A673 (cell line): ENCODE results near the gene KNCN. TPM values are rescaled to one million over a fixed set of nuclear protein-coding genes. Genes with fewer than 3 reads are reported as not detected.

Source experiments
- BruUV-seq: library from RNA; stranded (reverse); fragments of 400-500 nt; replicated peaks from 2 replicates; lab custom pipeline; 2021; lab: Mats Ljungman, UMichigan
- CTCF ChIA-PET: fragments of 300-600 bp; sonication (Branson Sonifier 250); formaldehyde crosslinking; loops from one replicate; lab custom pipeline; 2022; ENCODE audit warnings: antibody characterized with exemption; lab: Charles Lee
- POLR2A ChIA-PET: fragments of 300-600 bp; sonication (Branson Sonifier 250); formaldehyde crosslinking; loops from one replicate; lab custom pipeline; 2022; ENCODE audit warnings: antibody characterized with exemption; ENCODE audit not compliant: low non-redundant PET; lab: Charles Lee
- DNase-seq: peaks from one replicate; pipeline ENCODE4 v3.0.0-alpha.2; 2015; ENCODE audit warnings: low spot score
- H3K27ac ChIP-seq: fragments of 200-600 bp; sonication (generic); 2 replicates; pipeline ENCODE4 v1.5.1; 2016; ENCODE audit warnings: mixed run types, low read depth, mild to moderate bottlenecking, mixed read lengths, antibody characterized with exemption, low read length; ENCODE audit not compliant: poor library complexity, severe bottlenecking
- H3K27me3 ChIP-seq: fragments of 200-600 bp; sonication (generic); replicated peaks from 2 replicates; pipeline ENCODE4 v1.6.1; 2017; ENCODE audit warnings: mixed run types, low read depth, mild to moderate bottlenecking, mixed read lengths, antibody characterized with exemption, low read length; ENCODE audit not compliant: insufficient read depth, poor library complexity
- H3K36me3 ChIP-seq: fragments of 200-600 bp; sonication (generic); 2 replicates; pipeline ENCODE4 v1.6.1; 2016; ENCODE audit warnings: mixed run types, mild to moderate bottlenecking, mixed read lengths, antibody characterized with exemption, low read length; ENCODE audit not compliant: insufficient read depth, poor library complexity, severe bottlenecking
- H3K4me1 ChIP-seq: fragments of 200-600 bp; sonication (generic); 2 replicates; pipeline ENCODE4 v1.6.1; 2017; ENCODE audit warnings: mixed run types, mild to moderate bottlenecking, mixed read lengths, antibody characterized with exemption, low read length; ENCODE audit not compliant: insufficient read depth, poor library complexity, severe bottlenecking
- H3K4me3 ChIP-seq: fragments of 200-600 bp; sonication (generic); 2 replicates; pipeline ENCODE4 v1.5.1; 2016; ENCODE audit warnings: low read depth, mixed run types, mild to moderate bottlenecking, mixed read lengths, low read length; ENCODE audit not compliant: poor library complexity, severe bottlenecking
- H3K9me3 ChIP-seq: fragments of 200-600 bp; sonication (generic); 2 replicates; pipeline ENCODE4 v1.6.1; 2016; ENCODE audit warnings: mixed run types, low read depth, mild to moderate bottlenecking, mixed read lengths, antibody characterized with exemption, low read length; ENCODE audit not compliant: poor library complexity, severe bottlenecking
- CTCF ChIP-seq: fragments of 300-800, 200-600 bp; sonication (generic); conservative IDR thresholded peaks from 2 replicates; pipeline ENCODE4 v1.5.1; 2017; ENCODE audit warnings: low read depth, mild to moderate bottlenecking, antibody characterized with exemption, low read length, moderate library complexity, mixed read lengths
- EZH2 ChIP-seq: fragments of 200-600 bp; sonication (generic); IDR thresholded peaks from 2 replicates; pipeline ENCODE4 v1.6.1; 2017; ENCODE audit warnings: borderline replicate concordance, low read depth, mild to moderate bottlenecking, mixed read lengths, antibody characterized with exemption, low read length; ENCODE audit not compliant: poor library complexity, severe bottlenecking
- intact Hi-C: fragments of 100-400 bp; cut with micrococcal nuclease; formaldehyde crosslinking; loops from one replicate; pipeline ENCODE4 v1.10.0; 2022; ENCODE audit not compliant: unreplicated experiment
- total RNA-seq: library from RNA; stranded (reverse); gene quantifications from 2 replicates; pipeline ENCODE4 v1.2.3, GENCODE V29; 2021

KNCN gene
- total RNA-seq, 1 experiment from 2014 or later, result not detected

- TF ChIP-seq CTCF (peak; percentile 74), EZH2 (no peak)
- no peak overlapping the region for H3K4me3 ChIP-seq
- POLR2A ChIA-PET, result no interaction called here
- peak; percentile 80 for DNase-seq
- no peaks in the 10 kb centered on the region for H3K9me3 ChIP-seq
- no peaks in the 10 kb centered on the region for H3K4me1 ChIP-seq
- intact Hi-C loops, result loop anchor here (5.0 kb wide), 2 partner anchors 100 to 180 kb away; no protein-coding TSS in a partner anchor
- CTCF ChIA-PET, result interaction anchor here (0.9 to 1.1 kb wide), 4 partner anchors 18 to 105 kb away, joined by 3 to 4 read pairs (median 4); no protein-coding TSS in a partner anchor
- peaks cover 38% of the 10 kb centered on the region for H3K27me3 ChIP-seq
- H3K27ac ChIP-seq, result no peak overlapping the region
- no peaks in the 10 kb centered on the region for H3K36me3 ChIP-seq
- no TSS peak for BruUV-seq
Observed at GRCh38 chr1:46547481-46548383, 3.7 kb downstream of the KNCN start.

DNA sequence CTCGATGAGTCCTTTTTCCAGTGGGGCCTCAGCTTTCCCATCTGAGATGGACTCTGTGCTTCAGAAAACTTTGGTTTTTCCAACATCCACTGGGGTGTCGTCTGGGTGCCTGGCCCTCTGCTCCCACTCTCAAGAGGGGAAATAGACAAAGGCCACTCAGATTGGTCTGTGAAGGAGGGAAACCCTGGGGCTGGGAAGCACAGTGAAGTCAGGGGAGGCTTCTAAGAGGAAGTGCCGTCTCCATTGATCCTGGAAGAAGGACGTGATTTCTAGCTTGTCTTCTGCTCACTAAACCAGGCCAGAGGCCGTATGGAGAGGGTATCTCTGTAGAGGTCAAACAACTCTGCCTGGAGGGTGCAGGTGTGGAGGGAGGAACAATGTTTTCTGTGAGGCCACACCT lies 5.2 kb downstream of the KNCN start:
- TF ChIP-seq EZH2 (no peak), CTCF (no peak)
- Histone ChIP-seq H3K27ac (no peak overlapping the region), H3K27me3 (peaks cover 49% of the 10 kb centered on the region), H3K36me3 (no peaks in the 10 kb centered on the region), H3K4me3 (no peak overlapping the region), H3K4me1 (no peaks in the 10 kb centered on the region), H3K9me3 (no peaks in the 10 kb centered on the region)
- no peak for DNase-seq
- no TSS peak for BruUV-seq
- CTCF ChIA-PET, result no interaction called here
- intact Hi-C loops, result loop anchor here (5.0 kb wide), 2 partner anchors 99 to 181 kb away; no protein-coding TSS in a partner anchor
- POLR2A ChIA-PET, result no interaction called here

DNA sequence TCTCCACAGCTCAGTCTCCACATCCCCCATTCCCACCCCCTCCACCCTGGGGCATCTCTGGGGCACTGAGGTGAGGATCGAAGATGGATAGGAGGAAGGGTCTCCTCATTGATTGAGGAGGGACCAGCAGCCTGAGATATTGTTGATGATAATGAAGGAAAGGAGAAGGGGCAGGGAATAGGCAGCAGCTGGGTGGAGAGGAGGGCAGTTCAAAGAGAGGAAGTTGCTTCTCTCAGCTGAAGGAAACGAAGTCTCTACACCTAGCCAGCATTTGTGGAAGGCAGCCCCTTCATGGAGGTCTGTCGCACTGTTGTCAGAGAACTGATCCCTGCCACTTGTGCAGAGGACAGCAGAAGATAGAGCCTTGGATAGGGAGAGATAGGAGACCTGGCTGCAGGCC lies 5.7 kb downstream of the KNCN start:
- no TSS peak for BruUV-seq
- no peak overlapping the region for H3K4me3 ChIP-seq
- TF ChIP-seq CTCF (no peak), EZH2 (no peak)
- H3K27me3 ChIP-seq, result peaks cover 49% of the 10 kb centered on the region
- no peaks in the 10 kb centered on the region for H3K36me3 ChIP-seq
- no peak for DNase-seq
- ChIA-PET POLR2A (no interaction called here), CTCF (no interaction called here)
- intact Hi-C loops, result loop anchor here (5.0 kb wide), 2 partner anchors 98 to 182 kb away; no protein-coding TSS in a partner anchor
- H3K27ac ChIP-seq, result no peak overlapping the region
- H3K9me3 ChIP-seq, result no peaks in the 10 kb centered on the region
- no peaks in the 10 kb centered on the region for H3K4me1 ChIP-seq
